Keratinocyte (primary cell): ENCODE data around the gene KCNJ14. TPM values are rescaled to one million over a fixed set of nuclear protein-coding genes. Genes with fewer than 3 reads are reported as not detected.
A peak's percentile ranks its signal among the peaks of the same experiment; 100 is the strongest.

Source experiments
- DNase-seq: peaks from one replicate; pipeline ENCODE4 v3.0.0-alpha.2; 2011; ENCODE audit warnings: low read depth, missing footprints, low spot score
- FAIRE-seq: peaks from 2 replicates; lab custom pipeline; 2011; peaks lifted over from hg19 to GRCh38; lab: Jason Lieb, UNC
- H2AFZ ChIP-seq: 2 replicates; pipeline ENCODE4 v1.6.0; 2012; ENCODE audit warnings: low read length, control low read depth, inconsistent platforms; ENCODE audit not compliant: control insufficient read depth
- H3K27ac ChIP-seq: 2 replicates; pipeline ENCODE4 v1.5.1; 2011; ENCODE audit warnings: low read length; ENCODE audit not compliant: control insufficient read depth, insufficient read depth
- H3K27me3 ChIP-seq: 3 replicates; pipeline ENCODE4 v1.6.0; 2011; ENCODE audit warnings: low read length; ENCODE audit not compliant: control insufficient read depth, insufficient read depth; ENCODE audit errors: extremely low read depth
- H3K36me3 ChIP-seq, 2 experiments: 2 replicates in 1 of 2; 3 replicates in 1 of 2; pipeline ENCODE4 v1.5.1; 2011; ENCODE audit warnings: low read length in 2 of 2, mild to moderate bottlenecking in 1 of 2; ENCODE audit not compliant: control insufficient read depth in 2 of 2, insufficient read depth in 2 of 2; ENCODE audit errors: extremely low read depth in 1 of 2
- H3K4me1 ChIP-seq: 3 replicates; pipeline ENCODE4 v1.5.1; 2011; ENCODE audit warnings: low read length; ENCODE audit not compliant: control insufficient read depth, insufficient read depth; ENCODE audit errors: extremely low read depth
- H3K4me2 ChIP-seq: 3 replicates; pipeline ENCODE4 v1.6.0; 2011; ENCODE audit warnings: low read depth, low read length; ENCODE audit not compliant: control insufficient read depth, insufficient read depth; ENCODE audit errors: extremely low read depth
- H3K4me3 ChIP-seq, 3 experiments: fragments of 200-600 bp in 1 of 3; sonication (generic) in 1 of 3; 2 replicates in 2 of 3; 3 replicates in 1 of 3; pipeline ENCODE4 v1.5.1; 2011 to 2016; ENCODE audit warnings: low read length in 3 of 3, mild to moderate bottlenecking in 3 of 3, control low read depth in 2 of 3, inconsistent platforms in 1 of 3, low read depth in 1 of 3, mixed read lengths in 1 of 3, mixed run types in 1 of 3, moderate library complexity in 1 of 3; ENCODE audit not compliant: control insufficient read depth in 2 of 3, insufficient read depth in 2 of 3; ENCODE audit errors: extremely low read depth in 1 of 3
- H3K79me2 ChIP-seq: 2 replicates; pipeline ENCODE4 v1.6.0; 2012; ENCODE audit warnings: low read length; ENCODE audit not compliant: control insufficient read depth, insufficient read depth
- H3K9ac ChIP-seq: 3 replicates; pipeline ENCODE4 v1.6.0; 2011; ENCODE audit warnings: low read length; ENCODE audit not compliant: control insufficient read depth, insufficient read depth; ENCODE audit errors: extremely low read depth
- H3K9me1 ChIP-seq: 3 replicates; pipeline ENCODE4 v1.6.0; 2011; ENCODE audit warnings: low read length; ENCODE audit not compliant: control insufficient read depth, insufficient read depth; ENCODE audit errors: extremely low read depth
- H3K9me3 ChIP-seq: 2 replicates; pipeline ENCODE4 v1.5.1; 2012; ENCODE audit warnings: low read depth, low read length; ENCODE audit not compliant: control insufficient read depth
- H4K20me1 ChIP-seq: 3 replicates; pipeline ENCODE4 v1.6.0; 2011; ENCODE audit warnings: low read length; ENCODE audit not compliant: control insufficient read depth, insufficient read depth; ENCODE audit errors: extremely low read depth
- EZH2 ChIP-seq: IDR thresholded peaks from one replicate; pipeline ENCODE4 v1.6.1; 2012; ENCODE audit warnings: inconsistent platforms, mild to moderate bottlenecking, low read length, moderate library complexity
- dilution Hi-C: fragments of 300-500 bp; cut with MboI; formaldehyde crosslinking; loops from one replicate; pipeline ENCODE4 v1.7.0; 2020; ENCODE audit warnings: low sequenced_read_pairs; ENCODE audit not compliant: extremely low pct_ligation_motif_present
- polyA plus RNA-seq, 5 experiments: library from polyadenylated mRNA; depleted of rRNA in 3 of 5; stranded (reverse) in 3 of 5; stranded (forward) in 1 of 5; unstranded in 1 of 5; fragments of >200 nt; gene quantifications; 1 replicate in 1 of 5; 2 replicates in 3 of 5; 3 replicates in 1 of 5; pipeline versions ENCODE4 v1.2.1 to v1.2.3, GENCODE V29; 2011 to 2012; ENCODE audit warnings: missing spikeins in 2 of 5, low read depth in 1 of 5, low replicate concordance in 1 of 5
- TF ChIP-seq, protein P1 (sequence below), 3 experiments: IDR thresholded peaks in 1 of 3; conservative IDR thresholded peaks in 1 of 3; optimal IDR thresholded peaks in 1 of 3; 2 replicates in 2 of 3; 3 replicates in 1 of 3; pipeline versions ENCODE3 to v1.5.1; 2011; ENCODE audit warnings: low read length in 3 of 3, mild to moderate bottlenecking in 3 of 3, moderate library complexity in 2 of 3, control low read depth in 1 of 3, inconsistent platforms in 1 of 3; ENCODE audit not compliant: insufficient read depth in 2 of 3; ENCODE audit errors: extremely low read depth in 1 of 3

The KCNJ14 gene
- polyA plus RNA-seq, 1 donor (not counting 4 experiments of a cell fraction or from before 2014, with no cell fraction given): 0.39 TPM

DNA sequence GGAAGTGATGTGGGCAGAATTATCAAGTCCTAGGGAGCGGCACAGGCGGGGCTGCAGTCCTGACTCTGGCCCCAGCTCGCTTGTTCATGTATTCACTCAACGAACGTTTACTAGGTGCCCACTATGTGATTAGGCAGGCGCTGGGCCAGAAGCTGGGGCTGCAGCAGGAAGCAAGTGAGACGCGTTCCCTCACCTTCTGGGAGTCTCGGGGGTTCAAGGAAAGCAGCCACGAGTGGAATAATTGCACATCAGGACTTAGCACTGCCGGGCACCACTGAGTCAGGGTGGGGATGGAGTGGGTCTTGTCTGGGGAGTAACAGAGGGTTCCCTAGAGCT, 58.7 kb downstream of the KCNJ14 start:
- no peak for DNase-seq
- Histone ChIP-seq H3K9me1 (no peaks in the 10 kb centered on the region), H3K27ac (no peak overlapping the region), H3K9me3 (no peaks in the 10 kb centered on the region), H3K9ac (no peak overlapping the region), H3K4me3 (peak overlapping the region in 1 of 3 experiments; percentile 68), H2AFZ (peak overlapping the region; percentile 23), H3K4me2 (peak overlapping the region; percentile 74), H3K4me1 (peaks cover 2% of the 10 kb centered on the region), H3K27me3 (peaks cover 21% of the 10 kb centered on the region), H3K36me3 (no peaks in the 10 kb centered on the region), H3K79me2 (no peaks in the 10 kb centered on the region), H4K20me1 (no peaks in the 10 kb centered on the region)
- dilution Hi-C loops: no loop called here
- TF ChIP-seq, protein P1, sequence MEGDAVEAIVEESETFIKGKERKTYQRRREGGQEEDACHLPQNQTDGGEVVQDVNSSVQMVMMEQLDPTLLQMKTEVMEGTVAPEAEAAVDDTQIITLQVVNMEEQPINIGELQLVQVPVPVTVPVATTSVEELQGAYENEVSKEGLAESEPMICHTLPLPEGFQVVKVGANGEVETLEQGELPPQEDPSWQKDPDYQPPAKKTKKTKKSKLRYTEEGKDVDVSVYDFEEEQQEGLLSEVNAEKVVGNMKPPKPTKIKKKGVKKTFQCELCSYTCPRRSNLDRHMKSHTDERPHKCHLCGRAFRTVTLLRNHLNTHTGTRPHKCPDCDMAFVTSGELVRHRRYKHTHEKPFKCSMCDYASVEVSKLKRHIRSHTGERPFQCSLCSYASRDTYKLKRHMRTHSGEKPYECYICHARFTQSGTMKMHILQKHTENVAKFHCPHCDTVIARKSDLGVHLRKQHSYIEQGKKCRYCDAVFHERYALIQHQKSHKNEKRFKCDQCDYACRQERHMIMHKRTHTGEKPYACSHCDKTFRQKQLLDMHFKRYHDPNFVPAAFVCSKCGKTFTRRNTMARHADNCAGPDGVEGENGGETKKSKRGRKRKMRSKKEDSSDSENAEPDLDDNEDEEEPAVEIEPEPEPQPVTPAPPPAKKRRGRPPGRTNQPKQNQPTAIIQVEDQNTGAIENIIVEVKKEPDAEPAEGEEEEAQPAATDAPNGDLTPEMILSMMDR (optimal IDR thresholded peaks at IDR 0.05 in 1 of 3, IDR thresholded peaks at IDR 0.05 in 1 of 3, conservative IDR thresholded peaks at IDR 0.05 in 1 of 3; ENCODE audit: extremely low read depth in 1 of 3, insufficient read depth in 2 of 3, low read length in 3 of 3): no peak
- no peak for TF ChIP-seq EZH2
- FAIRE-seq: no peak

GRCh38 chr19:48516536-48516935, 61.2 kb downstream of the KCNJ14 start:
- H3K79me2 ChIP-seq: no peaks in the 10 kb centered on the region
- H3K9me3 ChIP-seq: no peaks in the 10 kb centered on the region
- TF ChIP-seq, protein P1 (optimal IDR thresholded peaks at IDR 0.05 in 1 of 3, IDR thresholded peaks at IDR 0.05 in 1 of 3, conservative IDR thresholded peaks at IDR 0.05 in 1 of 3; ENCODE audit: extremely low read depth in 1 of 3, insufficient read depth in 2 of 3, low read length in 3 of 3): no peak
- no peak for TF ChIP-seq EZH2
- H3K27ac ChIP-seq: no peak overlapping the region
- H3K9me1 ChIP-seq: no peaks in the 10 kb centered on the region
- no peak overlapping the region for H2AFZ ChIP-seq
- dilution Hi-C loops: no loop called here
- FAIRE-seq: no peak
- no peaks in the 10 kb centered on the region for H3K4me1 ChIP-seq
- H3K4me3 ChIP-seq: no peak overlapping the region
- H3K36me3 ChIP-seq: no peaks in the 10 kb centered on the region
- no peaks in the 10 kb centered on the region for H4K20me1 ChIP-seq
- H3K27me3 ChIP-seq: peaks cover 16% of the 10 kb centered on the region
- no peak overlapping the region for H3K4me2 ChIP-seq
- H3K9ac ChIP-seq: no peak overlapping the region
- DNase-seq: no peak

Other genes starting within 250 kb of the KCNJ14 start
- gene CARD8, start 199.7 kb upstream of the KCNJ14 start, polyA plus RNA-seq: 5.0 to 6.2 TPM (median 5.2 TPM) in 3 replicates
- gene ZNF114, start 185.5 kb upstream of the KCNJ14 start, polyA plus RNA-seq: 0.23 to 0.45 TPM (median 0.27 TPM) in 3 replicates
- 177 to 217 TPM (median 195 TPM) in 3 replicates for gene EMP3, start 130.0 kb upstream of the KCNJ14 start, polyA plus RNA-seq
- gene TMEM143, start 91.6 kb upstream of the KCNJ14 start, polyA plus RNA-seq: 2.5 to 2.9 TPM (median 2.7 TPM) in 3 replicates
- gene SYNGR4, start 91.2 kb upstream of the KCNJ14 start, polyA plus RNA-seq: not detected in 3 replicates
- gene KDELR1, start 64.0 kb upstream of the KCNJ14 start, polyA plus RNA-seq: 84.0 to 183 TPM (median 105 TPM) in 3 replicates
- 0.01 to 0.14 TPM (median 0.04 TPM) in 3 replicates for gene GRIN2D, start 61.9 kb upstream of the KCNJ14 start, polyA plus RNA-seq
- 23.0 to 35.4 TPM (median 26.1 TPM) in 3 replicates for gene GRWD1, start 9.6 kb upstream of the KCNJ14 start, polyA plus RNA-seq
- gene CYTH2, start 13.8 kb downstream of the KCNJ14 start, polyA plus RNA-seq: 27.0 to 33.5 TPM (median 32.2 TPM) in 3 replicates
- gene LMTK3, start 56.3 kb downstream of the KCNJ14 start, polyA plus RNA-seq: 0.51 to 0.76 TPM (median 0.68 TPM) in 3 replicates
- 6.0 to 10.2 TPM (median 8.9 TPM) in 3 replicates for gene SULT2B1, start 96.6 kb downstream of the KCNJ14 start, polyA plus RNA-seq
- 0.08 TPM in 1 of 3 replicates, not detected in the others for gene SPACA4, start 151.2 kb downstream of the KCNJ14 start, polyA plus RNA-seq
- gene FAM83E, start 159.5 kb downstream of the KCNJ14 start, polyA plus RNA-seq: 0.06 to 0.31 TPM (median 0.17 TPM) in 3 replicates
- gene RPL18, start 163.6 kb downstream of the KCNJ14 start, polyA plus RNA-seq: 1,010 to 1,534 TPM (median 1,015 TPM) in 3 replicates
- 2.8 to 3.8 TPM (median 3.4 TPM) in 3 replicates for gene SPHK2, start 163.9 kb downstream of the KCNJ14 start, polyA plus RNA-seq
- gene DBP, start 181.8 kb downstream of the KCNJ14 start, polyA plus RNA-seq: 0.79 to 2.0 TPM (median 1.0 TPM) in 3 replicates
- gene CA11, start 190.6 kb downstream of the KCNJ14 start, polyA plus RNA-seq: 1.6 to 3.9 TPM (median 1.7 TPM) in 3 replicates
- gene NTN5, start 217.4 kb downstream of the KCNJ14 start, polyA plus RNA-seq: 0.07 to 0.19 TPM (median 0.07 TPM) in 3 replicates
- 2.3 to 4.0 TPM (median 3.7 TPM) in 3 replicates for gene FUT2, start 240.4 kb downstream of the KCNJ14 start, polyA plus RNA-seq